Dendritic cell treated with granulocyte-macrophage colony-stimulating factor and Interleukin-4, amounts not matched to agents 40 ng/mL and 50 ng/mL, for 4 days (primary cell): ENCODE measurements around the gene RAC3.
"Not testable (repeated sequence)": the region's sequence is repeated elsewhere in the genome, so short reads cannot be mapped to it uniquely, and the experiment has no call there.

Experiments
- H3K27ac Mint-ChIP-seq: one replicate; pipeline ENCODE4 v1.8.0; 2022; ENCODE audit warnings: mild to moderate bottlenecking, mixed read lengths
- H3K27me3 Mint-ChIP-seq: one replicate; pipeline ENCODE4 v1.8.0; 2022; ENCODE audit warnings: mild to moderate bottlenecking, mixed read lengths
- H3K36me3 Mint-ChIP-seq: one replicate; pipeline ENCODE4 v1.8.0; 2022; ENCODE audit warnings: low read depth, mixed read lengths
- H3K4me1 Mint-ChIP-seq: one replicate; pipeline ENCODE4 v1.8.0; 2022; ENCODE audit warnings: low read depth, mixed read lengths
- H3K4me3 Mint-ChIP-seq: one replicate; pipeline ENCODE4 v1.8.0; 2022; ENCODE audit warnings: mild to moderate bottlenecking, moderate library complexity, mixed read lengths
- H3K9me3 Mint-ChIP-seq: one replicate; pipeline ENCODE4 v1.8.0; 2022; ENCODE audit warnings: mixed read lengths
- intact Hi-C: fragments of 100-400 bp; cut with micrococcal nuclease; formaldehyde crosslinking; loops from one replicate; pipeline ENCODE4 v1.15.0; 2022

RAC3 gene

DNA sequence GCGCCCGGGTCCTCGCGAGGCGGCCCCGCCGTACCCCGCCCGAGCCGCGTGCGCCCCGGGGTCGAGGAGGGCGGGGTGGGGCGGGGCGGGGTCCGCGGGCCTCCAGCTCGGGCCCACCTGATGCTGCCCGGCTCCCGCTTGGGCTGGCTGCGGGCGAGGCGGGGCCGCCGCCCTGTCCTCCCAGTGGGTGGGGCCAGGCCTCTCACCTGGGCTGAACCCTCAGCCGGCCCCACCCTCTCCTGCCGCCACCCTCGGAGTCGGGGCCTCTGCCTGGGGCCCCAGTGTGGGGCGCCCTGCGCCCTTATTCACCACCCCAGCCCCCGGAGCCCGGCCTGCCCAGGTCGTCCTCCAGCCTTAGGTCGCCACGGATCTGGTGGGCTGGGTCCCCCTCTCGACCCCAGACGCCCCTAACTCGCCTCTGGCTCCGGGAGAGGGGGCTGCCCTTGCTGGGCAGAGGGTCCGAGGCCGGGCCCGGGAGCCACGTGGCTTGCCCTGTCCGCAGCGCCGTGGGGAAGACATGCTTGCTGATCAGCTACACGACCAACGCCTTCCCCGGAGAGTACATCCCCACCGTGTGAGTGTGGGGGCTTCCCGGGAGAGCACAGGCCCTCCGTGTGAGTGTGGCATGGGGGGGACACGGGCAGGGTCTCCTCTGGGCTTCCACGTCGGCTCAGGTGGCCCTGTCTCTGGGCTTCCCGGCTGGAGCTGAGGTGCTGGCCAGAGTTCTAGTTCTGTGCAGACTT lies 578 bp downstream of the RAC3 start:
- intact Hi-C loops: loop anchor here (10.0 kb wide), 1 partner anchor 73 kb away; no protein-coding TSS in a partner anchor
- peaks cover 49% of the 10 kb centered on the region for H3K36me3 Mint-ChIP-seq
- peak overlapping the region; percentile 54 for H3K4me3 Mint-ChIP-seq
- peaks cover 33% of the 10 kb centered on the region for H3K4me1 Mint-ChIP-seq
- no peak overlapping the region for H3K27ac Mint-ChIP-seq
- no peaks in the 10 kb centered on the region for H3K9me3 Mint-ChIP-seq
- H3K27me3 Mint-ChIP-seq: peaks cover 29% of the 10 kb centered on the region

DNA sequence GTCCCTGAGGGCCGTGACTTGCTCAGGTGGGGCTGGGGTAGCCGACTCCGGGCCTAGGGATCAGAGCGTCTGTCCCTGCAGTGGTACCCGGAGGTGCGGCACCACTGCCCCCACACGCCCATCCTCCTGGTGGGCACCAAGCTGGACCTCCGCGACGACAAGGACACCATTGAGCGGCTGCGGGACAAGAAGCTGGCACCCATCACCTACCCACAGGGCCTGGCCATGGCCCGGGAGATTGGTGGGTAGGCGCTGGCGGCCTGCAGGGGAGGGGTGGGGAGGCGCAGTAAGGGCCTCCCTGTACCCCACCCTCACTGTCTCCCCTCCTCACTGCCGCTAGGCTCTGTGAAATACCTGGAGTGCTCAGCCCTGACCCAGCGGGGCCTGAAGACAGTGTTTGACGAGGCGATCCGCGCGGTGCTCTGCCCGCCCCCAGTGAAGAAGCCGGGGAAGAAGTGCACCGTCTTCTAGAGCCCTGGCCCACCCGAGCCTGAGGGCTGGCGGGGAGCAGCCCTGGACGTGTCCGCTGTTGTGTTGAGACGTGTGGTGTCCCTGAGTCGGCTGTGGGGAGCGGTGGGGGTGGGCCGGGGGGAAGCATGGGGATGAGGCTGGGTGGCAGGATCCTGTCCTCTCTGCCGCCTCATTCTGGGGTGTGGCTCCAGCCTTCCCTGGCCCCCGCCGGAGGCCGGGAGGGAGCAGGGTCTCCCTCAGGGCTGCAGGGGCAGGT lies 2.0 kb downstream of the RAC3 start:
- Mint-ChIP-seq H3K4me1 (peaks cover 43% of the 10 kb centered on the region), H3K36me3 (peaks cover 34% of the 10 kb centered on the region), H3K4me3 (no peak overlapping the region), H3K27me3 (peaks cover 29% of the 10 kb centered on the region), H3K9me3 (no peaks in the 10 kb centered on the region), H3K27ac (no peak overlapping the region)
- intact Hi-C loops: loop anchor here (10.0 kb wide), 1 partner anchor 71 kb away; no protein-coding TSS in a partner anchor

DNA sequence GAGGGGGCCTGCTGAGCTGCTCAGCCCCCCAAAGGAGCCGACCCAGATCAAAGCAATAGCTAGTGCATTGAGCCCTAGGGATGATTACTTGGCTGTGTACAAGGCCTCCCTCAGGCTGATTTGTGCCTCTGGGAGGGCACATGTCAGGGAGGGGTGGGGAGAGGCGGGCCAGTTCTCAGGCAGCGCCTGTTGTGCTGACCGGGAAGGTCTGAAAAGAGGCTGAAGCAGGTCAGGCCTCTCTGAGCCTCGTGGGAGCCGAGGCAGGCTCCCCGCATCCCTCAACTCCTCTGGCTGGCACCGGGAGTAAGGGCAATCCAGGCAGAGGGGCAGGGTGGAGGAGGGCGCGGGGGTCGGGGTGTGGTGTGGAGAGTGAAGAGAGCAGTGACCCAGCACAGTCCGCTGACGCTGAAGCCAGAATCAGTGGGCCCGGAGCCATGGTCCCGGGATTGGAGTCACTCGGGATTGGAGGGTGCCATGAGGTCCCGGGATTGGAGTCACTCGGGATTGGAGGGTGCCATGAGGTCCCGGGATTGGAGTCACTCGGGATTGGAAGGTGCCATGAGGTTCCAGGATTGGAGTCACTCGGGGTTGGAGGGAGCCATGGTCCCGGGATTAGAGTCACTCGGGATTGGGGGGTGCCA lies 3.0 kb downstream of the RAC3 start:
- H3K27me3 Mint-ChIP-seq: peaks cover 27% of the 10 kb centered on the region
- peaks cover 50% of the 10 kb centered on the region for H3K4me1 Mint-ChIP-seq
- no peak overlapping the region for H3K4me3 Mint-ChIP-seq
- intact Hi-C loops: loop anchor here (10.0 kb wide), 1 partner anchor 70 kb away; no protein-coding TSS in a partner anchor
- peaks cover 24% of the 10 kb centered on the region for H3K36me3 Mint-ChIP-seq
- H3K9me3 Mint-ChIP-seq: no peaks in the 10 kb centered on the region
- H3K27ac Mint-ChIP-seq: no peak overlapping the region

DNA sequence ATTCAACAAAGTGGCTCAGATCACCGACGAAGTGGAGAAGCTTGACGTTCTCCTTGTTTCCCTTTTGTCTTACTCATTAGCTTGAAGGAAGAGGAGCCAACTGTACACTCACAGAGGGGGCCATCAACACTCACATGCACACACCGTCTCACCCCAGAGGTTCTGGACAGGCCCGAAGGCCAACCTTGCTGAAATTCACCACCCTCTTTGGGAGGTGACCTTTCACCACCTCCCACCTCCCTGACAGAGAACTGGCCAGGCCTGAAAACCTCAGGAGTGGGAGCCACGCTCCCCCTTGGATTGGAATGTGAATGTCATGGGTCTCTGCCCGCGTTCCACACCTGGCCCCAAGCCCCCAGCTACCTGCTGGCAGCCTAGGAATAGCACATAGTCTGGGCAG lies 4.0 kb downstream of the RAC3 start:
- H3K27ac Mint-ChIP-seq: peak overlapping the region; percentile 25
- intact Hi-C loops: loop anchor here (10.0 kb wide), 1 partner anchor 69 kb away; no protein-coding TSS in a partner anchor
- H3K4me1 Mint-ChIP-seq: peaks cover 43% of the 10 kb centered on the region
- H3K9me3 Mint-ChIP-seq: no peaks in the 10 kb centered on the region
- no peak overlapping the region for H3K4me3 Mint-ChIP-seq
- peaks cover 20% of the 10 kb centered on the region for H3K27me3 Mint-ChIP-seq
- peaks cover 20% of the 10 kb centered on the region for H3K36me3 Mint-ChIP-seq

DNA sequence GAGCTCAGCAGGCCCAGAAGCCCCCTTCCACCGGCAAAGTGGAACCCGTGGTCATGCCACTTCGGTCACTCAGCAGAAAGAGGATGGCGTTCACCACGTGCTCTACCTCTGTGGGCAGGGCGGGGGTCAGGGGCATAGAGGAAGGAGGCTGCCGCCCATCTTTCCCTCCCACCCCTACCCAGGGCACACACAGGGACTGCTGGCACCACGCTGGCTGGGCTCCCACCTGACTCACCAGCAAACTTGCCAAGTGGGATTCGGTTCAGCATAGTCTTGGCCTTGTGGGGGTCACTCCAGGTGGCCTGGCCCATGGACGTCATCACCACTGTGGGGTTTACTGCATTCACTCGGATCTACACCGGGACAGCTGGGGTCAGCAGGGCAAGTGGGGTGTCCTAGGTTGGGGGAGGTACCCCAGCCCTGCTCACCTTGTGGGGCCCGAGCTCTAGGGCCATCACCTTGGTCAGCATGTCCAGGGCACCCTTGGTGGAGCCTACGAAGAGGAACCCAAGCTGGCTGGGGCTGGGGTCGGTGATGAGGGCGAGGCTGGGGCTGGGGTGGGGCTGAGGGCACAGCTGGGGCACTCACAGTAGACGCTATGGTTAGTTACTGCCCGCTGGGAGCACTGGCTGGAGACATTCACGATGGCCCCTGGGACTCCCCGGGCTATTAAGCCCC lies 4.6 kb downstream of the RAC3 start:
- intact Hi-C loops: loop anchor here (10.0 kb wide), 1 partner anchor 69 kb away; no protein-coding TSS in a partner anchor
- no peaks in the 10 kb centered on the region for H3K9me3 Mint-ChIP-seq
- H3K36me3 Mint-ChIP-seq: peaks cover 20% of the 10 kb centered on the region
- peaks cover 40% of the 10 kb centered on the region for H3K4me1 Mint-ChIP-seq
- peak overlapping the region; percentile 25 for H3K27ac Mint-ChIP-seq
- H3K27me3 Mint-ChIP-seq: peaks cover 21% of the 10 kb centered on the region
- H3K4me3 Mint-ChIP-seq: peak overlapping the region; percentile 82

DNA sequence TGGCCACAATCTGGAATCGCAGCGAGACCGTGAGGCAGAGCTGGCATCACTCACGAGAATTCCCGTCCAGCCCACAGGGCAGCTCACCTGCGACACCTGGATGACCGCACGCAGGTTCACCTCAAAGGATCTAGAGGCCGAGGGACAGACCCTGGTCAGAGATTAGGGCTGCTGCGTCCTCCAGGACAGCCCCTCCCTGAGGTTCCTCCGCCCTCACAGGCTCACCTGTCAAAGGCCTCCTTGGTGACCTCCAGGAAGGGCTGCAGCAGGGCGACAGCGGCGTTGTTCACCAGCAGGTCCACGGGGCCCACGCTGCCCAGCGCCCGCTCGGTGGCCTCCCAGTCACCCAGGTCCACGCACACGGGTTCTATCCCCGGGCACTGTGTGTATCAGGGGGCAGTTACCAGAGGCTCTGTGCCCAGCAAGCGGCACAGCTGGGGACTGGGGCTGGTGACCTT lies 5.2 kb downstream of the RAC3 start:
- intact Hi-C loops: loop anchor here (1.0 to 10.0 kb wide), 2 partner anchors 15 to 68 kb away; partner anchors contain the start of genes GPS1 and RFNG
- Mint-ChIP-seq H3K36me3 (peaks cover 20% of the 10 kb centered on the region), H3K27me3 (peaks cover 25% of the 10 kb centered on the region), H3K4me3 (peak overlapping the region; percentile 82), H3K4me1 (peaks cover 45% of the 10 kb centered on the region), H3K27ac (no peak overlapping the region), H3K9me3 (no peaks in the 10 kb centered on the region)

DNA sequence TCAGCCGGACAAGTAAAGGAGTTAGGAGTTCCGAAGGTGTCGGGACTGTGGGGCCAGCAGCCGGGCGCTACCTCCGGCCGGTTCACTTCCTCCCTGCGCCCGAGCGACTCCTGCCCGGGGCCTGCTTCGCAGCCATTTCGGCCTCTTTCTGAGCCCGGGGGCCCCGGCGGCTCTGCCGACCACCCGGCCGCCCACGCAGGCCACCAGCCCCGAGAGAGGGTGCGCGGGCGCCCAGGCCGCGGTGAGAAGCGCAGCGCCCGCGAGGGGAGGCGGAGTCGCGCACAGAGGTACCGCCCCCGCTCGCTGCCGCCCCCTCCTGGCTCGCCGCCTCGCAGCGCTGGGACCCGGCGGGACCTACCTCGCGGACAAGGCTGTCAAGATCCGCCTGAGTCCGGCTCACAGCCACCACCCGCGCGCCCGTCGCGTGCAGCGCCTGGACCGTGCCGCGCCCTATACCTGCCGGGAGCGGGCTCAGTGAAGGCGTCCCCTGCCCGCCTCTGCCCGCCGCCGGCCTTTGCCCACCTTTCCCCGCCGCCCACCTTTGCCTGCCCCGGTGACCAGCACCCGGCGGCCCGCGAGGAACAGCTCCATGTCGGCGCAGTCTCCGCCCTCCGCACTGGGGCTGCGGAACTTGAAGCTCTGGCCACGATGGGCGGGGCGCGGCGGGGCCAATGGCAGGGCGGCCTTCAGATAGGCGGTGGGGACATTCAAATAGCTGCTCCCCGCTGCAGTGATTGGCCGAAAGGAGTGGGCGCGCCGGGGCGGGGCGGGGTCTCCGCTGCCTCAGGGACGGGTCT lies 5.8 kb downstream of the RAC3 start, which contains the start of gene DCXR:
Gene DCXR, minus strand, starts transcription at position 606 of the 797 bp plus-strand sequence. Its CDS starts 15 bp downstream, at position 591.
- no peaks in the 10 kb centered on the region for H3K9me3 Mint-ChIP-seq
- H3K27me3 Mint-ChIP-seq: peaks cover 21% of the 10 kb centered on the region
- H3K27ac Mint-ChIP-seq: peak within 1 kb of the TSS; percentile 93
- H3K4me3 Mint-ChIP-seq: peak within 1 kb of the TSS; percentile 82
- intact Hi-C loops: loop anchor here (1.0 to 10.0 kb wide), 2 partner anchors 14 to 68 kb away; partner anchors contain the start of genes GPS1 and RFNG
- H3K36me3 Mint-ChIP-seq: peaks cover 20% of the 10 kb centered on the region
- peaks cover 46% of the 10 kb centered on the region for H3K4me1 Mint-ChIP-seq

DNA sequence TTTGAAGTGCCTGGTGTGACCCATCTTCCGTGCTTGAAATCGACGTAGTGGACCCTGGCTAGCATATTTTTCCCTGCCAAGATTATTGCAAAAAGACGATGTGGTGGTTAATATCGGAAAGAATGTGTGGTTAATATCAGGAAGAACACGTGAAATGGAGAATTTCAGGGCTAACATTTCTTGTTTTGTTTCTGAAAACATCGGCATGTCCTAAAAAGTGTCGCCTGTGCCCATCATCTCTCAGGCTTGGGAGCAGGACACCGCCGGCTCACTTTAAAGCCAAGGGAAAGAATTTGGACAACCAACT lies 6.4 kb downstream of the RAC3 start:
- intact Hi-C loops: loop anchor here (1.0 to 10.0 kb wide), 2 partner anchors 13 to 67 kb away; partner anchors contain the start of genes GPS1 and RFNG
- H3K9me3 Mint-ChIP-seq: no peaks in the 10 kb centered on the region
- peaks cover 46% of the 10 kb centered on the region for H3K4me1 Mint-ChIP-seq
- peak overlapping the region; percentile 93 for H3K27ac Mint-ChIP-seq
- peaks cover 20% of the 10 kb centered on the region for H3K36me3 Mint-ChIP-seq
- H3K27me3 Mint-ChIP-seq: peaks cover 16% of the 10 kb centered on the region
- H3K4me3 Mint-ChIP-seq: peak overlapping the region; percentile 82

DNA sequence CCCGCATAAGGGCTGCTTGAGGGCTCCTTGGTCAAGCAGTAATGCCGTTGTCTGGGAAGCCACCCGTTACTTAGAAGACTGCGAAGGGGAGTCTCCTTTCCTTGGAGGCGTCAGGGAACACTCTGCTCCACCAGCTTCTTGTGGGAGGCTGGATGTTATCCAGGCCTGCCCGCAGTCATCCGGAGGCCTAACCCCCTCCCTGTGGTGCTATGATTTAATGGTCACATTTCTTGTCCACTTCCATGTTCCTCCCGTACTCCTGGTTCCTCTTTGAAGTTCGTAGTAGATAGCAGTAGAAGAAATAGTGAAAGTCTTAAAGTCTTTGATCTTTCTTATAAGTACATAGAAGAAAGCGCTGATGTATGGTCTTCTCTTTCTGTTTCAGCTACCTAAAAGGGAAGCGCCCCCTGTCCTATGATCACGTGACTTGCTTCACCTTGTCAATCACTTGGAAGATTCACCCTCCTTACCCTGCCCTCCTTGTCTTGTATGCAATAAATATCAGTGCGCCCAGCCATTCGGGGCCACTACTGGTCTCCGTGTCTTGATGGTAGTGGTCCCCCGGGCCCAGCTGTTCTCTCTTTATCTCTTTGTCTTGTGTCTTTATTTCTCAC lies 7.4 kb downstream of the RAC3 start:
- H3K9me3 Mint-ChIP-seq, H3K4me3 Mint-ChIP-seq, H3K27me3 Mint-ChIP-seq: not testable (repeated sequence)
- intact Hi-C loops: loop anchor here (10.0 kb wide), 1 partner anchor 66 kb away; no protein-coding TSS in a partner anchor
- Mint-ChIP-seq H3K36me3 (peaks cover 20% of the 10 kb centered on the region), H3K4me1 (peaks cover 46% of the 10 kb centered on the region), H3K27ac (peak overlapping the region; percentile 23)

DNA sequence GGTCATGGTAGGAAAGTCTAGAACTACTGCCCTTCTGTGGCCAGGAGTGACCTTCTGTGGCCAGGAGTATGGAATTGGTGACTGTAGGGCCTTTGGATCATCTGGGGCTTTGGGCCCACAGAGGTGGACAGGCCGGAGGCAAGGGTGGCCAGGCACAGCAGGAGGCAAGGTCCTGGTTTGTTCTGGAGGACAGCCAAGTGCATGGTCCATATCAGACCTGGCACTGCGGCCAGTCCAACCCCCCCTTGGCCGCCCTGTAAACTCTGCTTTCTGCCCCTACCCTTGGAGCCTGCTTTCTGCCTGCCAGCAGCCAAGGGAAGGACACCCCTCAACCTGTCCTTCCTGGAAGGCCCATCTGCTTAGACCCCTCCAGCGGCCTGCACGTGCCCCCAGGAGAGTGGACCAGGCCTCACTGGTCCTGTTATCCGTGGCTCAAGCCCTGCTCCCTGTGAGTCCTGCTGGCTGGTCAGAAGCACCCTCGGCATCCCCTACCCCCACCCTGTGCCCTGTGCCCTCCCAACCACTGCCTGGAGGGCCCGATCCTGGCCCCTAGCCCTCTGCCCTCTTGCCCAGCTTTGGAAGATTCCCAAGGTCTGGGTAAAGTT lies 8.3 kb downstream of the RAC3 start:
- H3K36me3 Mint-ChIP-seq: peaks cover 15% of the 10 kb centered on the region
- peaks cover 8% of the 10 kb centered on the region for H3K27me3 Mint-ChIP-seq
- no peaks in the 10 kb centered on the region for H3K9me3 Mint-ChIP-seq
- intact Hi-C loops: loop anchor here (10.0 kb wide), 1 partner anchor 65 kb away; no protein-coding TSS in a partner anchor
- H3K4me1 Mint-ChIP-seq: peaks cover 46% of the 10 kb centered on the region
- H3K27ac Mint-ChIP-seq: peak overlapping the region; percentile 23
- no peak overlapping the region for H3K4me3 Mint-ChIP-seq

DNA sequence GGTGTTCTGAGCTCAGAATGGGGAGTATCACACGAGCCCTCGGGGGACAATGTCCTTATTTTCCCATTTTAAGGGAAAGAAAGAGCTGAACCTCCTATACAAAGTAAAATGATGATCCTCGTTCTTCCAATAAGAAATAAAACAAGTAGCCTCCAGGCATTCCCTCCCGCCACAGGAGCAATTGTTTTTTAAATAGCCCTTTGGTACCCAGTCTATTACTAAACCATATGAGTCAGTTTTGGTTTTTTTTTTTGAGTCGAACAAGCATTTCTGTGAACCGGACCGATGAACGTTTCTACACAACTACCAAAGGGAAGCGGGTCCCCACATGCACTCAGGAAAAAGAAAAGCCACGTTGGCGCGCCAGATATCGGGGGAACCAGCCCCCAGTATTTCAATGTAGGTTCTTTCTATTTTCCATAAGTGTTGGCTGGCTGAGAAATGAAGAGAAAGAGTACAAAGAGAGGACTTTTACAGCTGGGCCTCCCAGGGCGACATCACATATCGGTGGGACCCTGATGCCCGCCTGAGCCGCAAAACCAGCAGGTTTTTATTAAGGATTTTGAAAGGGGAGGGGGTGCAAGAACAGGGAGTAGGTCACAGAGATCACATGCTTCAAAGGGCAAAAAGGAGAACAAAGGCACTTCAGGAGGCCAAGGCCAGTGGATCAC lies 9.8 kb downstream of the RAC3 start:
- H3K4me1 Mint-ChIP-seq: peaks cover 31% of the 10 kb centered on the region
- no peak overlapping the region for H3K4me3 Mint-ChIP-seq
- H3K27ac Mint-ChIP-seq: no peak overlapping the region

More for the DNA sequence above, 9.8 kb downstream of the RAC3 start:
- intact Hi-C loops: no loop called here
- Mint-ChIP-seq H3K36me3 (no peaks in the 10 kb centered on the region), H3K9me3 (no peaks in the 10 kb centered on the region), H3K27me3 (peaks cover 7% of the 10 kb centered on the region)
